CD1c-positive myeloid dendritic cell (primary cell): ENCODE measurements around the gene ZNF410.

Source experiments
- DNase-seq: peaks from one replicate; pipeline ENCODE4 v3.0.0-alpha.2; 2016; ENCODE audit errors: extremely low spot score

ZNF410 gene

DNA sequence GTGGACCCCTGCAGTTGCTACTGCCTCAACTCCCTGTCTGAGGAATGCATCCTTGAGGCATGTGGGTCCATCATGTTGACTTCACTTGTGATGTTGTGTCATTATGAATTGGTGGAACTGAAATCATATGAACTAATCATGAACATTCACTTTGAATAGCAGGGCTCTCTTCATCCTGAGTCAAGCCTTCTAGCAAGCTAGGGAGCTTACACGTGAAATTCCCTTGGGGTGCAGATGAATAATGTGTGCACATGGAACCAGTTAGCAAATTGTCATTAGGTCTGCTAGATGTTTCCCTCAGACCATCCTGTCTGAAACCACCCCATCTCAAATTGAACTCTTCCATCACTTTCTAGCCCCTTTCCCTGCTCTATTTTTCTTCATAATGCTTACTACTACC lies 67.1 kb downstream of the ZNF410 start:
- DNase-seq: no peak

DNA sequence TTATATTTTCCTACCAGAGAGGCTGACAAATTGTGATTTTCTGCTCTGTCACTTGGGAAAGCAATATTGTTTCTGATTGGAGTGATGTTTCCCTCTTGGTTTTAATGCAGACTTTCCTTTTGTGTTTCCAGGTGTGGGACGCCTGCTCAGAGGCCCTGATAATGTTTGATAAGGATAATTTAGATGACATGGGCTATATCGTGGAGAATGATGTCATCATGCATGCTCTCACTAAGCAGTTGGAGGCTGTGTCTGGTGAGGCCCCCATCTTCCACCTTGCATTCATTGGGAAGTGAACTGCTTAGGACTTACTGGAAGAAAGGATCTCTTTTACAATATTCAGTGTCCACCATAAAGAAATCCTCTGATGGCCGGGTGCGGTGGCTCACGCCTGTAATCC lies 69.0 kb downstream of the ZNF410 start:
- DNase-seq: no peak

DNA sequence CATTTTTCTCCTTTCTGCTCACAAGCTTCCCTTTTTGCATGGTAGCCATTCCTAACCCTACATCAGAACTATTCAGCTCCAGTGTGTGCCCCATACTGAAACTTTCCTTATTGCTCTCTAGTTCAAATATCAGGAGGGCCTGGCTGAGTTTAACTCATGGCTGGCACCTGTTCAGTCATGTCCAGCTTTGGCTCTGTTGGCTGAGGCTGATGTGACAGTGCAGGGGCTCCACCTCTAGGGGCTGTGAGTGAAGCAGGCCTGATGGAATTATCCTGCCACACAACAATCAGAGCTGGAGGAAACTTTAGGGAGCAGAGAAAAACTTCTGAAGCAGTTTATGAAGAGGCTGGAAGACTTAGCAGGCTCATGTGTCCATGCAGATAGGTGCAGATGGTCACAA lies 71.9 kb downstream of the ZNF410 start:
- no peak for DNase-seq

DNA sequence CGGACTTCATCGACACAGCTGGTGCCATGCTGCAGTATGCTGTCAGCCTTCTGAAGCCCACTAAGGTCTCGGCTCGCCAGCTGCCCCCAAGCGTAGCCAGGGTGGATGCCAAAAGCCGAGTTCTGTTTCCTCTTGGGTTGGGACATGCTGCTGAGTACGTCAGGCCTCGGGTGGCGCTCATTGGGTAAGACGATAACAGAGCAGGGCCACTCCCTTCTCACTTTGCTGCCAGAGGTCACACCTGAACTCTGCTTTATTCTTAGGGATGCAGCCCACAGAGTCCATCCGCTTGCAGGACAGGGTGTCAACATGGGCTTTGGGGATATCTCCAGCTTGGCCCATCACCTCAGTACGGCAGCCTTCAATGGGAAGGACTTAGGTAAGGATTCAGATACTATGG lies 74.5 kb downstream of the ZNF410 start:
- no peak for DNase-seq

DNA sequence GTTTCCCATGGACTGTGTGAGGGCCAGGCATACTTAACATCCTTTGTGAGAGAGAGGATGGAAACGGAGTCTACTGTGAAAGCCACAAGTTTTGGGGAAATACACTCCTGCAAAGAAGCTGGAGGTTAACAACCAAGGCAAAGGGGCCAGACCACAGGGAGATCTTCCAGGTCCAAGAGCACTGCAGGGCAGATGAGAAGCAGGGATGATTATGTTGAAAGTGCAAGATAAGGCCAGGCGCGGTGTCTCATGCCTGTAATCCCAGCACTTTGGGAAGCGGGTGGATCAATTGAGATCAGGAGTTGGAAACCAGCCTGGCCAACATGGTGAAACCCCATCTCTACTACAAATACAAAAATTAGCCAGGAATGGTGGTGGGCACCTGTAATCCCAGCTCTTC lies 78.6 kb downstream of the ZNF410 start:
- no peak for DNase-seq

DNA sequence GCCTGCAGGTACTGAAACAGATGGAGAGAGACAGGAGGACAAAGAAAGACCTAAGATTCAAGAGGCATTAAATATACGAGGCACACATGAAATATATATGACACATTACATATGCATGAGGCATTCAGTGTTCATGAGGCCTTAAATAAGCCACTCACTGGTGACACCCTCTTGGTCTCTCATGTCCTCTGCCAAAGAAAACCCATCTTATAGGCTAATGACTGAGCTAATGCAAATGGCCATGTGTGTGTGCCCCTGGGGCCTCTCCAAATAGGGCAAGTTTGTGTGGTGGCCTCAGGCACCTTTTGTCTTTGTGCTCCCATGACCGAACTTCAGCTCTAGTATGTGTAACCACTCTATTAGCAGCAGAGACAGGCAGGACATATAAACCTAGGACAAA lies 82.2 kb downstream of the ZNF410 start:
- no peak for DNase-seq

DNA sequence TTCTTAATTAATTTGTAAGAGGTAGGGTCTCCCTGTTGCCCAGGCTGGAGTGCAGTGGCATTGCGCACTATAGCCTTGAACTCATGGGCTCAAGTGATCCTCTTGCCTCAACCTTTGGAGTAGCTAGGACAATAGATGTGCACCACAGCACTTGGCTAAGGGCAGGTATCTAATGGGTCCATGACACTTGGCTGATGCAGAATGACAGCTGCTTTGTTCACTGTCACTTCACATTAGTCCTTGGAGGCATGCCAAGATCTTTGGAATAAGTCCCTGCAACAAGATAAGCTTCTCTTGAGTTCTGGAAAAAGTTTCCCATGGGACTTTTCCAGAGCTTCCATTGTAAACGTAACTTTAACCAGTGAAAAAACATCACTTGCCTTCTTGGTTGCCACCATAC lies 86.8 kb downstream of the ZNF410 start:
- no peak for DNase-seq

DNA sequence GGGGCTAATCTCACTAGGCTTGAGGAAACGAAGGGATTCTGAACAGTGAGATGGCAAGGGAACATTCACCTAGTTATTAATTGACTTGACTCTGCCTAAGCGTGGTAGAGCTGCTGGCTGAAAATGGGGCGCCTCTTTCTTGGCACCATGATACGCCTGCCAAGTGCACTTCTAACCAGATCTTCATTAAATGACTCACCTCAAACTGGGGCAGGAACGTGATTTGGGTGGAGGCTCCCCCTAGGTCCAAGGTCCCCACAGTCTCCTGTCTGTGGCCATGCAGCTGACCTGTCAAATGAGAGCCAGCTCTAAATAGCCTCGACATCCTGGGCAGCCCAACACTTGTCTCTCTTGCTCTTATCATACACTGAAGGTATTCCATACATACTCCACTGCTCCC lies 89.5 kb downstream of the ZNF410 start:
- no peak for DNase-seq

DNA sequence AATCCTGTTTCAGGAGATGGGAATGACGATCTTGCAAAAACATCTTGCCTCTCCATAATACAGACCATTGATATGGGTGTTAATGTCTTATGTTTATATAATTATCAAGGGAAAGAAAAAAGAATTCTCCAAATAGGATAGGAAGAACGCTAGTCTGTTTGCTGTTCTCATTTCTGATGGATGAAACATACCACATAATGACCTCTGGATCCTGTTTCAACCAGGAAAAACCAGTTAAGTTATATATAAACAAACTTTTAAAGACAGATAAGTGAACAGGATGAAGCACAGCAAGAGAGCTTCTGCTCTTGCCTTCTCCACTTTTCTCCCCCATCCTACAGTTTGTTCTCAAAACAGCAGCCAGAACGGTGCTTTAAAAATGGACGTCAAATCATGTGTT lies 91.2 kb downstream of the ZNF410 start:
- no peak for DNase-seq
